Liver (tissue), 9 donors: ENCODE results near the gene PSMB10. TPM values are rescaled to one million over a fixed set of nuclear protein-coding genes. Genes with fewer than 3 reads are reported as not detected.
"Not testable (repeated sequence)": the region's sequence is repeated elsewhere in the genome, so short reads cannot be mapped to it uniquely, and the experiment has no call there.

Source experiments
- DNase-seq: peaks from one replicate; pipeline ENCODE4 v3.0.0-alpha.2; 2017; ENCODE audit warnings: low spot score
- H3K27ac ChIP-seq, 2 donors: one replicate each; pipeline ENCODE4 v1.7.0; 2013; ENCODE audit warnings: inconsistent platforms in 2 of 2, low read length in 2 of 2, control low read depth in 1 of 2, low read depth in 1 of 2, mild to moderate bottlenecking in 1 of 2
- H3K27me3 ChIP-seq, 4 donors: one replicate each; pipeline versions ENCODE4 v1.6.1 to v1.7.0; 2013; ENCODE audit warnings: low read length in 3 of 4, inconsistent platforms in 1 of 4, mild to moderate bottlenecking in 1 of 4, moderate library complexity in 1 of 4; ENCODE audit not compliant: control insufficient read depth in 4 of 4, insufficient read depth in 4 of 4
- H3K36me3 ChIP-seq, 4 donors: one replicate each; pipeline versions ENCODE4 v1.6.1 to v1.7.0; 2013; ENCODE audit warnings: low read length in 3 of 4, mild to moderate bottlenecking in 3 of 4, low read depth in 1 of 4, moderate library complexity in 1 of 4; ENCODE audit not compliant: control insufficient read depth in 4 of 4, insufficient read depth in 3 of 4
- H3K4me1 ChIP-seq, 4 donors: one replicate each; pipeline versions ENCODE4 v1.6.1 to v1.7.0; 2013; ENCODE audit warnings: low read length in 3 of 4, mild to moderate bottlenecking in 3 of 4, moderate library complexity in 1 of 4; ENCODE audit not compliant: control insufficient read depth in 4 of 4, insufficient read depth in 4 of 4
- H3K4me3 ChIP-seq, 3 donors: one replicate each; pipeline versions ENCODE4 v1.6.1 to v1.7.0; 2013; ENCODE audit warnings: low read length in 3 of 3, control low read depth in 1 of 3, low read depth in 1 of 3, mild to moderate bottlenecking in 1 of 3
- H3K9ac ChIP-seq, 2 donors: one replicate each; pipeline ENCODE4 v1.7.0; 2013; ENCODE audit warnings: low read length in 2 of 2, mild to moderate bottlenecking in 2 of 2, moderate library complexity in 2 of 2, control low read depth in 1 of 2, low read depth in 1 of 2
- H3K9me3 ChIP-seq, 4 donors: one replicate each; pipeline versions ENCODE4 v1.6.1 to v1.7.0; 2013; ENCODE audit warnings: low read length in 3 of 4; ENCODE audit not compliant: control insufficient read depth in 4 of 4
- EGR1 ChIP-seq, 2 donors: IDR thresholded peaks; 2 replicates each; pipeline ENCODE4 v1.6.1; 2016 to 2018; ENCODE audit warnings: antibody characterized with exemption in 2 of 2, low read depth in 2 of 2
- FOXA1 ChIP-seq: IDR thresholded peaks from 2 replicates; pipeline ENCODE4 v1.6.1; 2016; ENCODE audit warnings: antibody characterized with exemption
- FOXA2 ChIP-seq: IDR thresholded peaks from 2 replicates; pipeline ENCODE4 v1.6.1; 2016; ENCODE audit warnings: antibody characterized with exemption
- GABPA ChIP-seq, 2 donors: IDR thresholded peaks in 1 of 2; conservative IDR thresholded peaks in 1 of 2; 2 replicates each; pipeline ENCODE4 v1.6.1; 2016; ENCODE audit warnings: antibody characterized with exemption in 2 of 2, mild to moderate bottlenecking in 1 of 2, moderate library complexity in 1 of 2
- HNF4A ChIP-seq, 2 donors: conservative IDR thresholded peaks; 2 replicates each; pipeline ENCODE4 v1.6.1; 2016; ENCODE audit warnings: antibody characterized with exemption in 2 of 2, mild to moderate bottlenecking in 2 of 2
- HNF4G ChIP-seq: IDR thresholded peaks from 2 replicates; pipeline ENCODE4 v1.6.1; 2016; ENCODE audit warnings: antibody characterized with exemption
- JUND ChIP-seq, 2 donors: IDR thresholded peaks; 2 replicates each; pipeline ENCODE4 v1.6.1; 2016; ENCODE audit warnings: antibody characterized with exemption in 2 of 2
- NR2F2 ChIP-seq: IDR thresholded peaks from 2 replicates; pipeline ENCODE4 v1.6.1; 2016; ENCODE audit warnings: antibody characterized with exemption
- RAD21 ChIP-seq, 2 donors: IDR thresholded peaks; 2 replicates each; pipeline ENCODE4 v1.6.1; 2016; ENCODE audit warnings: antibody characterized with exemption in 2 of 2, mild to moderate bottlenecking in 2 of 2
- RXRA ChIP-seq, 2 donors: IDR thresholded peaks; 2 replicates each; pipeline ENCODE4 v1.6.1; 2017 to 2018; ENCODE audit warnings: antibody characterized with exemption in 2 of 2, mild to moderate bottlenecking in 1 of 2
- SP1 ChIP-seq: IDR thresholded peaks from 2 replicates; pipeline ENCODE4 v1.6.1; 2018; ENCODE audit warnings: antibody characterized with exemption, mild to moderate bottlenecking
- TAF1 ChIP-seq: conservative IDR thresholded peaks from 2 replicates; pipeline ENCODE4 v1.6.1; 2016; ENCODE audit warnings: antibody characterized with exemption, mild to moderate bottlenecking
- YY1 ChIP-seq: IDR thresholded peaks from 2 replicates; pipeline ENCODE4 v1.6.1; 2016; ENCODE audit warnings: antibody characterized with exemption, mild to moderate bottlenecking
- WGBS: extraction: QIAGEN DNeasy Blood & Tissue Kit; methylation state at CpG from one replicate; pipeline ENCODE4 v1.1.7; 2013; 5-methylcytosine and 5-hydroxymethylcytosine counted together
- polyA plus RNA-seq, 2 donors: library from polyadenylated mRNA; stranded (reverse) in 1 of 2; unstranded in 1 of 2; fragments of 200-250 nt in 1 of 2; fragments of >200 nt in 1 of 2; fragmentation: Nextera tagmentation in 1 of 2; extraction: Ambion mirVana in 1 of 2; gene quantifications; one replicate each; pipeline versions ENCODE4 v1.2.1 to v1.2.3, GENCODE V29; 2013 to 2015
- total RNA-seq, 2 donors: library from RNA; depleted of rRNA; stranded (reverse); fragments of >200 nt; gene quantifications; one replicate each; pipeline ENCODE4 v1.2.3, GENCODE V29; 2014
- TF ChIP-seq, protein P1 (sequence below): IDR thresholded peaks from 2 replicates; pipeline ENCODE4 v1.6.1; 2016; ENCODE audit warnings: antibody characterized with exemption, mild to moderate bottlenecking
- TF ChIP-seq, protein P2 (sequence below): fragments of 150-350 bp; IDR thresholded peaks from 2 replicates; pipeline ENCODE4 v1.5.1; 2017; ENCODE audit warnings: improper control_type of control experiment, low read depth, low read length; ENCODE audit not compliant: missing input control
- TF ChIP-seq, protein P3 (sequence below): IDR thresholded peaks from 2 replicates; pipeline ENCODE4 v1.6.1; 2016; ENCODE audit warnings: antibody characterized with exemption
- TF ChIP-seq, protein P4 (sequence below): IDR thresholded peaks from 2 replicates; pipeline ENCODE4 v1.6.1; 2016; ENCODE audit warnings: antibody characterized with exemption
- TF ChIP-seq, protein P5 (sequence below): IDR thresholded peaks from 2 replicates; pipeline ENCODE4 v1.6.1; 2016; ENCODE audit warnings: antibody characterized with exemption
- donor health status: healthy.
- donor health status: healthy.
- donor health status: healthy.
- donor health status: healthy.
- donor health status: healthy.

Gene PSMB10
- total and polyA plus RNA-seq, 4 donors, result 24.8 to 48.2 (median 32.3) TPM

DNA sequence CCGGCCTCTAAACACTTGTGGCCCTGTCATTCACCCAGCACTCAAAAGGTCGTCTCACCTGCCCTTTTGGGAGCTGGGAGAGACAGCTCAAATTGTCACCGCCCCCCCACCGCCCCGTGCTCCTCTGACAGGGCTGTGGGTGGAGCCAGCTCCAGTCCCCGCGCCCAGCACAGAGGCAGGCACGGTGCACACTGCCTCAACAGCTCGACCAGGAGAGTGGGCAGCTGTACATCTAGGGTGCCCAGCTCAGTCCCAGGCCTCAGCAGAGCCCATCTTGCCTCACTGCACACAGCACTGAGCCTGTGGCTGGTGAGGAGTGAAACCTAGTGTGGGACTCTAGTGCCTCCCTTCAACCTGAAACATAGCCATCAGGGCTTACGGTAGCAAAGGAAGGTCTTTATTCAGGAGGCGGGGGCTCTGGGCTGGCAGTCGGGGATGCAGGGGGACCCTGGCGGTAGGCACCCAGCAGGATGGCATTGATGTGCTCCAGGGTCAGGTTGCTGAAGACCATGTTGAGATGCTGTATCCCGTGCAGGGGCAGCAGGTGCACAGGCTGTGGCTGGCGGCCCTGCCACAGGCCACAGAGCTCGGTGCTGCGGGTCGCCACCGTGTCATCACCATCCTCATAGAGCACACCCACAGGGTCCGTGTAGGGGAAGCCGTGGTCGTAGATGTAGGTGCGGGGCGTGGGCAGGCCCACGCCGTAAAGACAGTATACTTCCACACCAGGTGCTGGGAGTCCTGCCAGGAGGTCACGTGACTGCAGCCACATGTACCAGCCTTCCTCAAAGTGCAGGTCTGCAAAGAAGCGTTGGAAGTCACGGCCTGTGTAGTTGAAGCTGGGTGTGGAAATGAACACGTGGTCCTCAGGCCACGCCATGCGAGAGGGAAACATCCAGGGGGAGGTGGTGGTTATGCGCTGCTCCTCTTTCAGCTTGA is 3.1 kb upstream of the PSMB10 start:
- no peak for TF ChIP-seq TAF1
- TF ChIP-seq YY1, result no peak
- no peak for TF ChIP-seq RAD21 (IDR thresholded peaks at IDR 0.05)
- TF ChIP-seq JUND (IDR thresholded peaks at IDR 0.05), result no peak
- no peak for TF ChIP-seq NR2F2
- no peak for TF ChIP-seq FOXA1
- TF ChIP-seq, protein P1, sequence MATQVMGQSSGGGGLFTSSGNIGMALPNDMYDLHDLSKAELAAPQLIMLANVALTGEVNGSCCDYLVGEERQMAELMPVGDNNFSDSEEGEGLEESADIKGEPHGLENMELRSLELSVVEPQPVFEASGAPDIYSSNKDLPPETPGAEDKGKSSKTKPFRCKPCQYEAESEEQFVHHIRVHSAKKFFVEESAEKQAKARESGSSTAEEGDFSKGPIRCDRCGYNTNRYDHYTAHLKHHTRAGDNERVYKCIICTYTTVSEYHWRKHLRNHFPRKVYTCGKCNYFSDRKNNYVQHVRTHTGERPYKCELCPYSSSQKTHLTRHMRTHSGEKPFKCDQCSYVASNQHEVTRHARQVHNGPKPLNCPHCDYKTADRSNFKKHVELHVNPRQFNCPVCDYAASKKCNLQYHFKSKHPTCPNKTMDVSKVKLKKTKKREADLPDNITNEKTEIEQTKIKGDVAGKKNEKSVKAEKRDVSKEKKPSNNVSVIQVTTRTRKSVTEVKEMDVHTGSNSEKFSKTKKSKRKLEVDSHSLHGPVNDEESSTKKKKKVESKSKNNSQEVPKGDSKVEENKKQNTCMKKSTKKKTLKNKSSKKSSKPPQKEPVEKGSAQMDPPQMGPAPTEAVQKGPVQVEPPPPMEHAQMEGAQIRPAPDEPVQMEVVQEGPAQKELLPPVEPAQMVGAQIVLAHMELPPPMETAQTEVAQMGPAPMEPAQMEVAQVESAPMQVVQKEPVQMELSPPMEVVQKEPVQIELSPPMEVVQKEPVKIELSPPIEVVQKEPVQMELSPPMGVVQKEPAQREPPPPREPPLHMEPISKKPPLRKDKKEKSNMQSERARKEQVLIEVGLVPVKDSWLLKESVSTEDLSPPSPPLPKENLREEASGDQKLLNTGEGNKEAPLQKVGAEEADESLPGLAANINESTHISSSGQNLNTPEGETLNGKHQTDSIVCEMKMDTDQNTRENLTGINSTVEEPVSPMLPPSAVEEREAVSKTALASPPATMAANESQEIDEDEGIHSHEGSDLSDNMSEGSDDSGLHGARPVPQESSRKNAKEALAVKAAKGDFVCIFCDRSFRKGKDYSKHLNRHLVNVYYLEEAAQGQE, result no peak
- TF ChIP-seq HNF4G, result no peak
- no peak for TF ChIP-seq EGR1 (IDR thresholded peaks at IDR 0.05; ENCODE audit: low read depth in 2 of 2)
- TF ChIP-seq RXRA (IDR thresholded peaks at IDR 0.05), result no peak
- TF ChIP-seq SP1, result no peak
- TF ChIP-seq, protein P2, sequence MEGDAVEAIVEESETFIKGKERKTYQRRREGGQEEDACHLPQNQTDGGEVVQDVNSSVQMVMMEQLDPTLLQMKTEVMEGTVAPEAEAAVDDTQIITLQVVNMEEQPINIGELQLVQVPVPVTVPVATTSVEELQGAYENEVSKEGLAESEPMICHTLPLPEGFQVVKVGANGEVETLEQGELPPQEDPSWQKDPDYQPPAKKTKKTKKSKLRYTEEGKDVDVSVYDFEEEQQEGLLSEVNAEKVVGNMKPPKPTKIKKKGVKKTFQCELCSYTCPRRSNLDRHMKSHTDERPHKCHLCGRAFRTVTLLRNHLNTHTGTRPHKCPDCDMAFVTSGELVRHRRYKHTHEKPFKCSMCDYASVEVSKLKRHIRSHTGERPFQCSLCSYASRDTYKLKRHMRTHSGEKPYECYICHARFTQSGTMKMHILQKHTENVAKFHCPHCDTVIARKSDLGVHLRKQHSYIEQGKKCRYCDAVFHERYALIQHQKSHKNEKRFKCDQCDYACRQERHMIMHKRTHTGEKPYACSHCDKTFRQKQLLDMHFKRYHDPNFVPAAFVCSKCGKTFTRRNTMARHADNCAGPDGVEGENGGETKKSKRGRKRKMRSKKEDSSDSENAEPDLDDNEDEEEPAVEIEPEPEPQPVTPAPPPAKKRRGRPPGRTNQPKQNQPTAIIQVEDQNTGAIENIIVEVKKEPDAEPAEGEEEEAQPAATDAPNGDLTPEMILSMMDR, result no peak
- TF ChIP-seq, protein P3, sequence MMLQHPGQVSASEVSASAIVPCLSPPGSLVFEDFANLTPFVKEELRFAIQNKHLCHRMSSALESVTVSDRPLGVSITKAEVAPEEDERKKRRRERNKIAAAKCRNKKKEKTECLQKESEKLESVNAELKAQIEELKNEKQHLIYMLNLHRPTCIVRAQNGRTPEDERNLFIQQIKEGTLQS, result no peak
- TF ChIP-seq, protein P4, sequence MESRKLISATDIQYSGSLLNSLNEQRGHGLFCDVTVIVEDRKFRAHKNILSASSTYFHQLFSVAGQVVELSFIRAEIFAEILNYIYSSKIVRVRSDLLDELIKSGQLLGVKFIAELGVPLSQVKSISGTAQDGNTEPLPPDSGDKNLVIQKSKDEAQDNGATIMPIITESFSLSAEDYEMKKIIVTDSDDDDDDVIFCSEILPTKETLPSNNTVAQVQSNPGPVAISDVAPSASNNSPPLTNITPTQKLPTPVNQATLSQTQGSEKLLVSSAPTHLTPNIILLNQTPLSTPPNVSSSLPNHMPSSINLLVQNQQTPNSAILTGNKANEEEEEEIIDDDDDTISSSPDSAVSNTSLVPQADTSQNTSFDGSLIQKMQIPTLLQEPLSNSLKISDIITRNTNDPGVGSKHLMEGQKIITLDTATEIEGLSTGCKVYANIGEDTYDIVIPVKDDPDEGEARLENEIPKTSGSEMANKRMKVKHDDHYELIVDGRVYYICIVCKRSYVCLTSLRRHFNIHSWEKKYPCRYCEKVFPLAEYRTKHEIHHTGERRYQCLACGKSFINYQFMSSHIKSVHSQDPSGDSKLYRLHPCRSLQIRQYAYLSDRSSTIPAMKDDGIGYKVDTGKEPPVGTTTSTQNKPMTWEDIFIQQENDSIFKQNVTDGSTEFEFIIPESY, result no peak
- no peak for TF ChIP-seq FOXA2
- TF ChIP-seq GABPA (IDR thresholded peaks at IDR 0.05 in 1 of 2, conservative IDR thresholded peaks at IDR 0.05 in 1 of 2), result no peak
- no peak for TF ChIP-seq HNF4A (conservative IDR thresholded peaks at IDR 0.05)
- TF ChIP-seq, protein P5, sequence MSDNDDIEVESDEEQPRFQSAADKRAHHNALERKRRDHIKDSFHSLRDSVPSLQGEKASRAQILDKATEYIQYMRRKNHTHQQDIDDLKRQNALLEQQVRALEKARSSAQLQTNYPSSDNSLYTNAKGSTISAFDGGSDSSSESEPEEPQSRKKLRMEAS, result no peak
- DNase-seq, result no peak
- H3K9ac ChIP-seq, result no peak overlapping the region
- no peak overlapping the region for H3K4me3 ChIP-seq
- H3K27ac ChIP-seq, result peak overlapping the region in 1 of 2 donors; percentile 1
- H3K4me1 ChIP-seq, result peaks cover 14 to 68% (median 50%) of the 10 kb centered on the region in 4 donors
- H3K9me3 ChIP-seq, result no peaks in the 10 kb centered on the region
- H3K27me3 ChIP-seq, result no peaks in the 10 kb centered on the region
- peaks cover 3 to 7% (median 5%) of the 10 kb centered on the region in 4 donors for H3K36me3 ChIP-seq
- 69% methylated on average over 33 of the region's 33 CpGs for WGBS

DNA sequence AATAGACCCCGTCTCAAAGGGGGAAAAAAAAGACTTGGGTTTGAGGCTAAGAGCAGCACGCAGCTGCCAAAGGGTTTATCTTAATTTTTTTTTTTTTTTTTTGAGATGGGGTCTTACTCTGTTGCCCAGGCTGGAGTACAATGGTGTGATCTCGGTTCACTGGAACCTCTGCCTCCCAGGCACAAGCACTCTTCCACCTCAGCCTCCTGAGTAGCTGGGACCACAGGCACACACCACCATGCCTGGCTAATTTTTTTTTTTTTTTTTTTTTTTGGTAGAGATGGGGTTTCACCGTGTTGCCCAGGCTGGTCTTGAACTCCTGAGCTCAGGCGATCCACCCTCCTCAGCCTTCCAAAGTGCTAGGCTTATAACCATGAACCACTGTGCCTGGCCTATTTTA is 1.1 kb upstream of the PSMB10 start:
- H3K9me3 ChIP-seq, H3K27me3 ChIP-seq, DNase-seq, H3K4me3 ChIP-seq, H3K27ac ChIP-seq, H3K9ac ChIP-seq: not testable (repeated sequence)
- 97% methylated on average over 5 of the region's 5 CpGs for WGBS
- peaks cover 6 to 14% (median 8%) of the 10 kb centered on the region in 4 donors for H3K36me3 ChIP-seq
- peaks cover 9 to 52% (median 38%) of the 10 kb centered on the region in 4 donors for H3K4me1 ChIP-seq
